GM19043 (cell line): Measurements from ENCODE around the gene SPON1.
"Not testable (repeated sequence)": the region's sequence is repeated elsewhere in the genome, so short reads cannot be mapped to it uniquely, and the experiment has no call there.

ENCODE experiments used
- ATAC-seq: cut with Tn5 transposase; IDR thresholded peaks from one replicate; pipeline ENCODE4 v1.9.1; 2021; ENCODE audit warnings: low read depth; ENCODE audit not compliant: unreplicated experiment

SPON1 gene

DNA sequence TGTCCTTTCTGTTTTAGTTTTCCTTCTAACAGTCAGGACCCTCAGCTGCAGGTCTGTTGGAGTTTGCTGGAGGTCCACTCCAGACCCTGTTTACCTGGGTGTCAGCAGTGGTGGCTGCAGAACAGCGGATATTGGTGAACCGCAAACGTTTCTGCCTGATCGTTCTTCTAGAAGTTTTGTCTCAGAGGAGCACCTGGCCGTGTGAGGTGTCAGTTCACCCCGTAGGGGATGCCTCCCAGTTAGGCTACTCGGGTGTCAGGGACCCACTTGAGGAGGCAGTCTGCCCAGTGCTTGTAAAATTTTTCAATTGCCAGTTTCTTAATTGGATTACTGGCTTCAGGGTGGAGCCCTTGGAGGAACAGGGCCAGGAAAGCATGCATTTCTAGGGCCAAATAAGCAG, 211.2 kb downstream of the SPON1 start:
- not testable (repeated sequence) for ATAC-seq

- no peak for ATAC-seq
Measured at GRCh38 chr11:14179116-14179820, 216.7 kb downstream of the SPON1 start.

- ATAC-seq, result no peak
Measured at GRCh38 chr11:14181121-14181520, 218.6 kb downstream of the SPON1 start.

GRCh38 chr11:14182833-14183364, 220.4 kb downstream of the SPON1 start:
- no peak for ATAC-seq

DNA sequence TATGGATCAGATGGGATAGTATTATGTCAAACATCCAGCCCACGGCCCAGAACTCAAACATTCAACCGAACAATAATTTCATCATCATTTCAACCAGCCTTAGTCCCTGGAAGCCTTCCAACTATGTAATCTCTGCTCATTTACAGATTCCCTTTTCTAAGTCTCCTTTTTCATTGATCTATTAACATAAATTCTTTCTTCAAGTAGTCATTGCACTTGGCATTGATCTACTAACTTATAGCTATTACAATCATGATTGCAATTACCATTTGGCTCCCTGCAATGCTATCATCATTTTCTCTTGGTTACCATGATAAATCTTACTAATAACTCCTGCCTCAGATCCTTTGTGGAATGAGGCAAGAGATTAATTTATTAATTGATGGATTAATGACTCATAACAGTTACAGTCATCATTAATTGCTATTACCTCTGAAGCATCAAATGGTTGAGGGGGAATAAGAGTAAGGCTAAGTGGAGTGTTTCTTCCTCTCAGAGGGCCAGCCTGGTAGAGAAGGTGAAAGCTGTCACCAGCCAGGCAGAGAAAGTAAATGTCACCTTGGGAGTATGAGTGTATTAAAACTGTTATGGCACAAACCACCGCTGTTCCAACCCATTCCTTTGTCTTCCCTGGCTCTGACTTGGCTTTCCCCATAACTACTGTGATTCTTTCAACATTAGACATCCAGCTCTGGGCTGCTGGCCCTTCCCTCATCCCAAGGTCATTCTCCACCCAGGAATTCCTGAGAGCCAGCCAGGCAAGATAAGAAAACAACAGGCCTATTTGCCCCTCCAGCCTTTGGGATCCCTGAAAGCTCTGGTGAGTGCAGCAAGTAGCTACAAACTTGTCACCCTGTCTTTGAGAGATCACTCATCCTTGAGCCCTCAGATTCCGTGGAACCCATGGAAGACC, 221.8 kb downstream of the SPON1 start:
- no peak for ATAC-seq

DNA sequence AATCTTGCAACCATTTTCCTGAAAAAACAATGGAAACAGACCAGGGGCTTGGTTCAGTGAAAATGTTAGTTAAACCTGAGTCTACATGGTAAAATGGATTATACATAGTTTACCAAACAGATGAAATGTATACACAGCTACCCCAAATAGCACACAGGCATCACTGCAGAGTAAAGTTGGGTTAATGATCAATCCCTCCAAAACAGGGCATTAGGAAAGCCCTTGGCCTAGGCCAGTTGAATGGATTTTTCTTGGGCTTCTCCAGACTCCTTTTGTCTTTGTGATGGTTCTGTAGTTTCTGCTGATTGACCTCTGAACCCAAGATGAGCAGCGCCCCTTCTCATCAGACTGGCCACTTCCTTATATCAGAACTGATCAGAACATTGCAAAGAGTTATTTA, 222.9 kb downstream of the SPON1 start:
- ATAC-seq, result no peak

DNA sequence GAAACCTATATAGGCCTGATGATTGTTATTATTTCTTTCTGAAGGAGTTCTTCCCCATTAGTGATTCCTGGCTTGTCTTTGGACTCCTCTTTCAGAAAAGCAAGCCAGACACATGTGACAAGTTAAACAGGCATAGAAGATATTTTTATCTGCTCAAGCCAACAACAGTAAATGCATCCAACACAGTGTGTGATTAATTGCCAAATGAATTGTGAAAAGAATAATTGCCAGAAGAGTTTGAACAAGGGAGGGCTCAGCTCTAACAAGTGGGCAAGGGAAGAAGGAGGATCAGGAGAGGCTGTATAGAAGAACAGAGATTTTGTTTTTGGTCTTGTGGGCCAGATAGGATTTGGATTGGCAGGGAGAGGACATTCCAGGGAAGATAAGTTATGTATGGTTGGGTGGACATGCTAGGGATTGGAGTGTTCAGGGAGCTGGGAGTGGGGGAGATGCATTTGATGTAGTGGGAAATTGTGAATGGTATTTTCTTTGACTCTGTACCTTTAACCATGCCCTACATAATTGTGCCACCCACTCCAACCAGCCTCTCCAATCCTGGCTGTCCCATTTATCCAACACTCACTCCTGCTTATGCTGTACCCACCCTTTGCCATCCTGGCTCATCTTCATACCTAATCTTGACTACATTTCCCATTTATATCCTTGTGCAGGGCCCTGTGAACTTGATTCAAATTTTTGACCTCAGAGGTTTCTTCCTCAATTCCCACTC, 223.7 kb downstream of the SPON1 start:
- ATAC-seq, result no peak

DNA sequence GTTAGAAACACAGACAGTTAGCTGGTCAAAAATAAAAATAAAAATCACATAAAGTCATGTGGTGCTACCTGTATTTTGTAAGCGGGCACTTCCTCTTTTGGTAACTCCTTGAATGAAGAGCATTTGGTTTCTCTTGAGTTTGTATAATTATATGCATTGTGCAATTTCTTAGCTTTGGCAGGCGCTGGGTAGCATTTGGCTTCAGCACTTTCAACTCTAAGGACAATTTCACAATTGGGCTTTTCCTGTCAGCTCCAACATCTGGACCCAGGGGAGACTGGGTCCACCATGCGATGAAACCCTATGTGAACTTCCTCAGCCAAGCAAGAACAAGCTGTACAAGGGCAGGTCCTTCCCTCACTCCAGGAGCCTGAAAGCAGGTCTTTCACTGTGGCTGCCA, 227.4 kb downstream of the SPON1 start:
- no peak for ATAC-seq

DNA sequence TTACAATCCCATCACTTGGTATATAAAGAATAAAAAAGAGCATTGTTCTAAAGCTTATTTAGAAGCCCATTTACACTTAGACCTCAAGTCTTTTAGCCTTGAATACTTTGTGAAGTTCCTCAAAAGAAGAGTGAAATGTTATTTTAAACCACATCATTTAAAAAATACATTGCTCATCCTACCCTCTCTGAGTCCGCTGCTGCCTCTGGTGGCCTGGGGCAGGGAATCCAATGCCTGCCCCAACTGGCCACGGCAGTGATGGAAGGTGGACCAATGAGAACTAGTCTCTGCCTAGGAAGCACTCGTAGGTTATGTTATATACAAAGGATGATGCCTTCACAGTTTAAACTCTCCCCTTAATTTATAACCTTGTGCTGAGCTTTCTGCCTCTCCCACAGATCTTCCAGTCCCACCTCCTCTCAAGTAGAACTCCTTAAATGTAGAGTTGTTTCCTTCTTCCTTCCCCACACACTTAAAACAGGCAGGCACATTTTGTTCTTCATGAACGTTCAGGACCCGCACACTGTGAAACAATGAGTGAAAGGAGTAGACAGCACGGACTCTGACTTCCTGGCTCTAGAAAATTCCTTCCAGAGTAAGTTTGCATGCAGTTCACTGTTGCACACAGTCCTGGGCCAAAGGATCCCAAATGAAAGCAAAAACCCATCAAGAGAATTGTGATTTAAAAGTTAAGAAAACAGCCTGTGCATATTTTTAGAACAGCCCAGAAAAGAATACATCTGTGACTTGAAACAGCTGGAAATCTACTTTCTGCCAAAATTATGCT, 228.7 kb downstream of the SPON1 start:
- no peak for ATAC-seq

GRCh38 chr11:14193644-14194043, 231.1 kb downstream of the SPON1 start:
- no peak for ATAC-seq

- peak; percentile 65 for ATAC-seq
Measured at GRCh38 chr11:14202251-14203196, 240.0 kb downstream of the SPON1 start.

GRCh38 chr11:14203321-14203720, 240.8 kb downstream of the SPON1 start:
- ATAC-seq, result no peak

DNA sequence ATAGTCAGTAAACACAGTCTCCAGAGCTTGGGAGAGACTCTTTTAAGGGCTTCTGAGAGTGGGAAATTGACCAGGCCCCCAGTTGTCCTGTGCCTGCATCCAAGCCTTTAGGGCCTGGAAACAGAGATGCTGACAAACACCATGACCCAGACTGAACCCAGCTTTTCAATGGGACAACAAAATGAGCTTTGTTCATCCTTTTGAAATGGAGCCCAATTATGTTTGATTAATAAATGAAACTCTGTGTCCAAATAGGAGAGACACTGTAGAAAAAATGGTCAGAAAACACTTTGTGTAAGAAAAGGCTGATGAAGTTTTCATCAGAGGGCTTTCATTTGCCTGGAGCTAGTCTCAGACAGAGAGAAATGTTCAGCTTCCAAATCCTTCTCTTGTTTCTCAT, 250.5 kb downstream of the SPON1 start:
- no peak for ATAC-seq

DNA sequence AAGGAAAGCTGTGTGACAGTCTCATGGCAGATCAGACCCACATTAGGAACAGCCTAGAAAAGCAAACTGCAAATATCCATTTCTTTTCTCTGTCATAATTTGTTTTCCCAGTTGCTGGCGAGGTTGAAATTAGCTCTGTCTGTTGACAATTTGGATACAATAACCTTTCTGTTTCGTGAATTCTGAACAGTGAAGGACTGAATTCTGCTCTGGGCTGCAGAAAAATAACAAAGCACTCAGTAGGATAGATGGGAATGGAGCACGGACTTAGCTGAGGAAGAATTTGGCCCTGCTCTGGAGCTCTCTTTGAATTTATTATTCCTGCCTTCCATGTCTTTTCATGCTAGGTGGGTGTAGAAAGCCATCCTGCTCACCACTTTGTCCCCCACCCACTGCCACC, 256.2 kb downstream of the SPON1 start:
- no peak for ATAC-seq

DNA sequence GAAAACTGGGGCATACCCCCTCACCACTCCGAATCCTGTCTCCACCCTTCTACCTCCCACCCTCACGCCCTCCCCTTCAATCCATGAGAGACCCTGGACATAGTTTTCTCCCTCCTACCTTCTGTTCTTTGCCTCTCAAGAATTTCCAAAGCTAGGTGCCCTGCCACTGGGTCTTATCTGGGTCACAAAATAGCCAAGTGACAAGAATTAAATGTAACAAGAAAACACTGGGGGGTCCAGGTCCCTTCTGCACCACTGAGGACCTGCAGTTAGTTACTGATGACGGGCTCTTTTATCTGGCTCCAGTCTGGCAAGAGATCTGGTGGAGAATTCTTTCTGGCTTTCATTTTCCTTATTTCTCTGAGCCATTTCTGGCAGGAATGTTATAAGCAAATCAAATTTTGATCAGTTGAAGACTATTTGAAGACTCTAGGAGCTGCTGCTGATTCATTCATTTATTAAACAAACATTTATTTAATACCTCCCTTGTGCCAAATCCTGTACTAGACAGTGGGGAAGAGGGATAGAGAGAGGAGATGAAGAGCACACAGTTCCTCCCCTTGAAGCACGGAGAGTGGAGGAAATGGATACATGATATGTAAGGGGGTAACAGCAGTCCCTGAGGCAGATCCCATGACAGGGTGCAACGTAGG, 261.2 kb downstream of the SPON1 start:
- ATAC-seq, result no peak

- ATAC-seq, result no peak
Measured at GRCh38 chr11:14224395-14224794, 261.9 kb downstream of the SPON1 start.

DNA sequence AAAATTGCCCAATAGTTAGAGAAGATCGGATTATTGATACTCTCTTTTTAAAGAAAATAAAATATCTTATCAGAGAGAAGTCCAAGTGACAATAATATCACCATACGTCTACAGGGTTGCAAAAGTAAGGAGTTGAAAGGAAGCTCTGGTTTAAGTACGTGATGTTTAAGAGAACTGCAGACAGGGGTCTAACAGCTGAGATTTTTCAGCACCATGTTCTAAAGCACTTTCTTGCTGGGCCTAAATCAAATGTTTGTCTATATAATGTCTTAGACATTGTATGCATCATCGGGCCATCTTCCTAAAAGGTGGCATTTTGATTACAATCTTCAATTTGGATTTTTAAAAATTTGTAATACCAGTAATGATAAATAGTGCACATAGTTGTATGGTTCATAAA, 263.1 kb downstream of the SPON1 start:
- no peak for ATAC-seq

- no peak for ATAC-seq
Measured at GRCh38 chr11:14228356-14228755, 265.8 kb downstream of the SPON1 start.

- no peak for ATAC-seq
Measured at GRCh38 chr11:14229472-14229871, 266.9 kb downstream of the SPON1 start.
